ENCODE measurements around the gene MTRR.
"Not testable (repeated sequence)": the region's sequence is repeated elsewhere in the genome, so short reads cannot be mapped to it uniquely, and the experiment has no call there.

The MTRR gene

GRCh38 chr5:7907612-7908011, 38.7 kb downstream of the MTRR start:
- Histone ChIP-seq H3K36me3 (ENCODE audit: control insufficient read depth, insufficient read depth, low read length) (peaks cover 3% of the 10 kb centered on the region), H3K4me3 (replicated peaks; ENCODE audit: low read depth, low read length) (no peak overlapping the region), H3K27me3 (replicated peaks; ENCODE audit: control insufficient read depth, insufficient read depth, low read length) (no peaks in the 10 kb centered on the region)
- DNase-seq (ENCODE audit: extremely low read depth, insufficient read length), result no peak
- TF ChIP-seq CTCF (IDR thresholded peaks at IDR 0.05; ENCODE audit: insufficient read depth, low read length, poor library complexity, severe bottlenecking), result no peak

GRCh38 chr5:7908317-7908716, 39.4 kb downstream of the MTRR start:
- DNase-seq (ENCODE audit: extremely low read depth, insufficient read length), result no peak

GRCh38 chr5:7910738-7911428, 41.9 kb downstream of the MTRR start:
- no peak for TF ChIP-seq CTCF (IDR thresholded peaks at IDR 0.05; ENCODE audit: insufficient read depth, low read length, poor library complexity, severe bottlenecking)
- Histone ChIP-seq H3K27me3 (replicated peaks; ENCODE audit: control insufficient read depth, insufficient read depth, low read length) (no peaks in the 10 kb centered on the region), H3K36me3 (ENCODE audit: control insufficient read depth, insufficient read depth, low read length) (no peaks in the 10 kb centered on the region), H3K4me3 (replicated peaks; ENCODE audit: low read depth, low read length) (no peak overlapping the region)
- no peak for DNase-seq (ENCODE audit: extremely low read depth, insufficient read length)

More at GRCh38 chr5:7908317-7908716, 39.4 kb downstream of the MTRR start:
- TF ChIP-seq CTCF (IDR thresholded peaks at IDR 0.05; ENCODE audit: insufficient read depth, low read length, poor library complexity, severe bottlenecking), result no peak
- peaks cover 3% of the 10 kb centered on the region for H3K36me3 ChIP-seq (ENCODE audit: control insufficient read depth, insufficient read depth, low read length)
- no peak overlapping the region for H3K4me3 ChIP-seq (replicated peaks; ENCODE audit: low read depth, low read length)
- no peaks in the 10 kb centered on the region for H3K27me3 ChIP-seq (replicated peaks; ENCODE audit: control insufficient read depth, insufficient read depth, low read length)

- not testable (repeated sequence) for H3K27me3 ChIP-seq (replicated peaks; ENCODE audit: control insufficient read depth, insufficient read depth, low read length); H3K4me3 ChIP-seq (replicated peaks; ENCODE audit: low read depth, low read length); H3K36me3 ChIP-seq (ENCODE audit: control insufficient read depth, insufficient read depth, low read length); DNase-seq (ENCODE audit: extremely low read depth, insufficient read length)
These were observed 42.5 kb downstream of the MTRR start for GRCh38 chr5:7911429-7911771.

GRCh38 chr5:7916171-7916804, 47.3 kb downstream of the MTRR start:
- Histone ChIP-seq H3K36me3 (ENCODE audit: control insufficient read depth, insufficient read depth, low read length) (no peaks in the 10 kb centered on the region), H3K27me3 (replicated peaks; ENCODE audit: control insufficient read depth, insufficient read depth, low read length) (no peaks in the 10 kb centered on the region), H3K4me3 (replicated peaks; ENCODE audit: low read depth, low read length) (no peak overlapping the region)
- no peak for TF ChIP-seq CTCF (IDR thresholded peaks at IDR 0.05; ENCODE audit: insufficient read depth, low read length, poor library complexity, severe bottlenecking)
- DNase-seq (ENCODE audit: extremely low read depth, insufficient read length), result no peak

- no peak for DNase-seq (ENCODE audit: extremely low read depth, insufficient read length)
- no peaks in the 10 kb centered on the region for H3K27me3 ChIP-seq (replicated peaks; ENCODE audit: control insufficient read depth, insufficient read depth, low read length)
- TF ChIP-seq CTCF (IDR thresholded peaks at IDR 0.05; ENCODE audit: insufficient read depth, low read length, poor library complexity, severe bottlenecking), result no peak
- H3K4me3 ChIP-seq (replicated peaks; ENCODE audit: low read depth, low read length), result no peak overlapping the region
- H3K36me3 ChIP-seq (ENCODE audit: control insufficient read depth, insufficient read depth, low read length), result no peaks in the 10 kb centered on the region
These were observed 48.5 kb downstream of the MTRR start for GRCh38 chr5:7917130-7918123.
